ENCODE measurements around the gene ZGPAT. TPM values are rescaled to one million over a fixed set of nuclear protein-coding genes. Genes with fewer than 3 reads are reported as not detected.
A peak's percentile ranks its signal among the peaks of the same experiment; 100 is the strongest.
"Not testable (repeated sequence)": the region's sequence is repeated elsewhere in the genome, so short reads cannot be mapped to it uniquely, and the experiment has no call there.

Gene ZGPAT
- total and polyA plus RNA-seq, 2 of the 13 experiments (the other 11 are each of a cell fraction or from before 2014, with no cell fraction given) = 23.0 to 41.9 TPM

DNA sequence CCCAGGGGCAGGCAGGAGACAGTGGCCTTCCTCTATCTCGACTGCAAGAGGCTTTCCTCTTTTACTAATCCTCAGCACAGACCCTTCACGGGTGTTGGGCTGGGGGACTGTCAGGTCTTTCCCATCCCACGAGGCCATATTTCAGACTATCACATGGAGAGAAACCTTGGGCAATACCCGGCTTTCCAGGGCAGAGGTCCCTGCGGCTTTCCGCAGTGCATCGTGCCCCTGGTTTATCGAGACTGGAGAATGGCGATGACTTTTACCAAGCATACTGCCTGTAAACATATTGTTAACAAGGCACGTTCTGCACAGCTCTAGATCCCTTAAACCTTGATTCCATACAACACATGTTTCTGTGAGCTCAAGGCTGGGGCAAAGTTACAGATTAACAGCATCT, 47.7 kb upstream of the ZGPAT start:
- H3K27me3 ChIP-seq (ENCODE audit: control insufficient read depth in 1 of 2, insufficient read depth in 2 of 2, low read length in 2 of 2); H3K9ac ChIP-seq (ENCODE audit: insufficient read depth, low read depth, low read length); in situ Hi-C loops (cut with HindIII; ENCODE audit: extremely low pct_ligation_motif_present, low pct_unique_long_range_greater_than_20kb); H2AFZ ChIP-seq (ENCODE audit: low read length); DNase-seq (ENCODE audit: low spot score); H3K4me3 ChIP-seq (replicated peaks in 1 of 3; ENCODE audit: insufficient read depth in 1 of 3, low read depth in 2 of 3, low read length in 3 of 3); ATAC-seq; CTCF ChIA-PET (ENCODE audit: low intra/inter-chr PET ratio, low total read pairs); H3K27ac ChIP-seq (ENCODE audit: extremely low read length, insufficient read depth, low read length); intact Hi-C loops (cut with micrococcal nuclease; ENCODE audit: unreplicated experiment); H4K20me1 ChIP-seq (ENCODE audit: insufficient read depth, low read length); H3K9me3 ChIP-seq (ENCODE audit: low read length): not testable (repeated sequence)
- BruUV-seq (replicated peaks) = TSS peak; percentile 52
- Histone ChIP-seq H3K79me2 (ENCODE audit: insufficient read depth, low read length) (peaks cover 17% of the 10 kb centered on the region), H3K36me3 (replicated peaks in 1 of 2; ENCODE audit: control insufficient read depth in 1 of 2, insufficient read depth in 2 of 2, low read length in 2 of 2) (peaks cover 25 to 34% of the 10 kb centered on the region in 2 experiments), H3K4me1 (ENCODE audit: insufficient read depth, low read length) (peaks cover 31% of the 10 kb centered on the region), H3K4me2 (ENCODE audit: low read depth, low read length) (0 out of 2 replicates have a peak overlapping the region, but pooled peaks have one; percentile 8)
- TF ChIP-seq MEIS1 (CRISPR knock-in tag; IDR thresholded peaks at IDR 0.05; ENCODE audit: borderline replicate concordance) = 0 out of 2 replicates have a peak, but pooled peaks have one; percentile 30
- TF ChIP-seq ZNF883 (CRISPR knock-in tag; IDR thresholded peaks at IDR 0.05; ENCODE audit: not compliant biosample characterization) = peak; percentile 9
- TF ChIP-seq HNF1B (CRISPR knock-in tag; IDR thresholded peaks at IDR 0.05) = 0 out of 2 replicates have a peak, but pooled peaks have one; percentile 17
- peak; percentile 53; the same call in 1 of the 2 replicates for TF ChIP-seq ZBTB38 (CRISPR knock-in tag; IDR thresholded peaks at IDR 0.05)
- 0 out of 2 replicates have a peak, but pooled peaks have one; percentile 67 for TF ChIP-seq ZNF572 (CRISPR knock-in tag; IDR thresholded peaks at IDR 0.05)
- peak; percentile 51 for FAIRE-seq
- POLR2A ChIA-PET = interaction anchor here (1.2 kb wide), 1 partner anchor 36 kb away, joined by 3 read pairs; no protein-coding TSS in a partner anchor
- WGBS (ENCODE audit: low lambda C conversion rate) = 84% methylated on average over 10 of the region's 10 CpGs

DNA sequence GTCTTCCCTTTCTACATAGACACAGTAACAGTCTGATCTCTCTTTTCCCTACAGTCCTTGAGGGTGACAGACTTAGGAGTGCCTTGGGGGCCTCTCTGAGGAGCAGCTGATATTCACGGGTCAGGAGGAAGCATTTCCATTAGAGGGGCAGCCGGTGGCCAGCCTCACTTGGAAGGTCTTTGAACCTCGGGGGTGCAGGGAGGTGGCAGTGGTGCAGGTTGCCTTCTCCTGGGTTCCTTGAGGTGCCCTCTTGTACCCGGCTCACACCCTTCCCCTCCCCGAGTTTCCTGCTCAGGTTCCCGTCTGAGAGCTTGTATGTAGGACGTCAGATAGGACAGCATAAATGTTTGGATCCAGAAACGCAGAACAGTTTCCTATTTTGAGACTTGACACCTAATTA, 47.2 kb upstream of the ZGPAT start:
- no TSS peak for BruUV-seq (replicated peaks)
- intact Hi-C loops (cut with micrococcal nuclease; ENCODE audit: unreplicated experiment) = no loop called here
- H3K9ac ChIP-seq (ENCODE audit: insufficient read depth, low read depth, low read length) = no peak overlapping the region
- no peak overlapping the region for H2AFZ ChIP-seq (ENCODE audit: low read length)
- WGBS (ENCODE audit: low lambda C conversion rate) = 85% methylated on average over 8 of the region's 8 CpGs
- no peaks in the 10 kb centered on the region for H3K9me3 ChIP-seq (ENCODE audit: low read length)
- peaks cover 25 to 35% of the 10 kb centered on the region in 2 experiments for H3K36me3 ChIP-seq (replicated peaks in 1 of 2; ENCODE audit: control insufficient read depth in 1 of 2, insufficient read depth in 2 of 2, low read length in 2 of 2)
- H3K27me3 ChIP-seq (ENCODE audit: control insufficient read depth in 1 of 2, insufficient read depth in 2 of 2, low read length in 2 of 2) = no peaks in the 10 kb centered on the region; a peak in 1 of 5 replicates
- FAIRE-seq (peak; percentile 36), ATAC-seq (no peak), DNase-seq (ENCODE audit: low spot score) (no peak)
- H3K4me2 ChIP-seq (ENCODE audit: low read depth, low read length) = 0 out of 2 replicates have a peak overlapping the region, but pooled peaks have one; percentile 8
- no peaks in the 10 kb centered on the region for H4K20me1 ChIP-seq (ENCODE audit: insufficient read depth, low read length)
- no peak overlapping the region for H3K27ac ChIP-seq (ENCODE audit: extremely low read length, insufficient read depth, low read length)
- H3K79me2 ChIP-seq (ENCODE audit: insufficient read depth, low read length) = peaks cover 17% of the 10 kb centered on the region
- TF ChIP-seq, protein P1, sequence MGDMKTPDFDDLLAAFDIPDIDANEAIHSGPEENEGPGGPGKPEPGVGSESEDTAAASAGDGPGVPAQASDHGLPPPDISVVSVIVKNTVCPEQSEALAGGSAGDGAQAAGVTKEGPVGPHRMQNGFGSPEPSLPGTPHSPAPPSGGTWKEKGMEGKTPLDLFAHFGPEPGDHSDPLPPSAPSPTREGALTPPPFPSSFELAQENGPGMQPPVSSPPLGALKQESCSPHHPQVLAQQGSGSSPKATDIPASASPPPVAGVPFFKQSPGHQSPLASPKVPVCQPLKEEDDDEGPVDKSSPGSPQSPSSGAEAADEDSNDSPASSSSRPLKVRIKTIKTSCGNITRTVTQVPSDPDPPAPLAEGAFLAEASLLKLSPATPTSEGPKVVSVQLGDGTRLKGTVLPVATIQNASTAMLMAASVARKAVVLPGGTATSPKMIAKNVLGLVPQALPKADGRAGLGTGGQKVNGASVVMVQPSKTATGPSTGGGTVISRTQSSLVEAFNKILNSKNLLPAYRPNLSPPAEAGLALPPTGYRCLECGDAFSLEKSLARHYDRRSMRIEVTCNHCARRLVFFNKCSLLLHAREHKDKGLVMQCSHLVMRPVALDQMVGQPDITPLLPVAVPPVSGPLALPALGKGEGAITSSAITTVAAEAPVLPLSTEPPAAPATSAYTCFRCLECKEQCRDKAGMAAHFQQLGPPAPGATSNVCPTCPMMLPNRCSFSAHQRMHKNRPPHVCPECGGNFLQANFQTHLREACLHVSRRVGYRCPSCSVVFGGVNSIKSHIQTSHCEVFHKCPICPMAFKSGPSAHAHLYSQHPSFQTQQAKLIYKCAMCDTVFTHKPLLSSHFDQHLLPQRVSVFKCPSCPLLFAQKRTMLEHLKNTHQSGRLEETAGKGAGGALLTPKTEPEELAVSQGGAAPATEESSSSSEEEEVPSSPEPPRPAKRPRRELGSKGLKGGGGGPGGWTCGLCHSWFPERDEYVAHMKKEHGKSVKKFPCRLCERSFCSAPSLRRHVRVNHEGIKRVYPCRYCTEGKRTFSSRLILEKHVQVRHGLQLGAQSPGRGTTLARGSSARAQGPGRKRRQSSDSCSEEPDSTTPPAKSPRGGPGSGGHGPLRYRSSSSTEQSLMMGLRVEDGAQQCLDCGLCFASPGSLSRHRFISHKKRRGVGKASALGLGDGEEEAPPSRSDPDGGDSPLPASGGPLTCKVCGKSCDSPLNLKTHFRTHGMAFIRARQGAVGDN (CRISPR knock-in tag; IDR thresholded peaks at IDR 0.05) = peak; percentile 53
- TF ChIP-seq ZNF180 (CRISPR knock-in tag; IDR thresholded peaks at IDR 0.05; ENCODE audit: borderline replicate concordance, low read depth) (no peak), ZNF644 (CRISPR knock-in tag; IDR thresholded peaks at IDR 0.05; ENCODE audit: low read depth) (no peak), KMT2A (CRISPR knock-in tag; IDR thresholded peaks at IDR 0.05) (0 out of 2 replicates have a peak, but pooled peaks have one; percentile 11), ZNF605 (CRISPR knock-in tag; IDR thresholded peaks at IDR 0.05) (peak; percentile 45; the same call in 1 of the 2 replicates)
- POLR2A ChIA-PET = interaction anchor here (1.2 kb wide), 1 partner anchor 36 kb away, joined by 3 read pairs; no protein-coding TSS in a partner anchor
- peaks cover 31% of the 10 kb centered on the region for H3K4me1 ChIP-seq (ENCODE audit: insufficient read depth, low read length)
- in situ Hi-C loops (cut with HindIII; ENCODE audit: extremely low pct_ligation_motif_present, low pct_unique_long_range_greater_than_20kb) = no loop called here
- CTCF ChIA-PET (ENCODE audit: low intra/inter-chr PET ratio, low total read pairs) = no interaction called here
- H3K4me3 ChIP-seq (replicated peaks in 1 of 3; ENCODE audit: insufficient read depth in 1 of 3, low read depth in 2 of 3, low read length in 3 of 3) = no peak overlapping the region
